NB4 (cell line): Measurements from ENCODE around the gene WIF1.

Experiments
- CTCF ChIP-seq: IDR thresholded peaks from one replicate; pipeline ENCODE4 v1.5.1; 2012; ENCODE audit warnings: low read depth, low read length
- MAX ChIP-seq: IDR thresholded peaks from 2 replicates; pipeline ENCODE4 v1.6.1; 2011; ENCODE audit warnings: low read depth, low read length
- MYC ChIP-seq: IDR thresholded peaks from 2 replicates; pipeline ENCODE4 v1.6.1; 2011; ENCODE audit warnings: low read depth, low read length
- POLR2A ChIP-seq: IDR thresholded peaks from 2 replicates; pipeline ENCODE4 v1.6.1; 2011; ENCODE audit warnings: mild to moderate bottlenecking; ENCODE audit not compliant: insufficient read length; ENCODE audit errors: extremely low read depth

GRCh38 chr12:65094722-65095121 lies 26.4 kb downstream of the WIF1 start:
- no peak for TF ChIP-seq CTCF
- no peak for TF ChIP-seq MYC
- no peak for TF ChIP-seq POLR2A
- no peak for TF ChIP-seq MAX
